Measurements from ENCODE around the gene PODXL. TPM values are rescaled to one million over a fixed set of nuclear protein-coding genes. Genes with fewer than 3 reads are reported as not detected.

The PODXL gene
- total RNA-seq, result 415 and 461 TPM in 2 replicates

DNA sequence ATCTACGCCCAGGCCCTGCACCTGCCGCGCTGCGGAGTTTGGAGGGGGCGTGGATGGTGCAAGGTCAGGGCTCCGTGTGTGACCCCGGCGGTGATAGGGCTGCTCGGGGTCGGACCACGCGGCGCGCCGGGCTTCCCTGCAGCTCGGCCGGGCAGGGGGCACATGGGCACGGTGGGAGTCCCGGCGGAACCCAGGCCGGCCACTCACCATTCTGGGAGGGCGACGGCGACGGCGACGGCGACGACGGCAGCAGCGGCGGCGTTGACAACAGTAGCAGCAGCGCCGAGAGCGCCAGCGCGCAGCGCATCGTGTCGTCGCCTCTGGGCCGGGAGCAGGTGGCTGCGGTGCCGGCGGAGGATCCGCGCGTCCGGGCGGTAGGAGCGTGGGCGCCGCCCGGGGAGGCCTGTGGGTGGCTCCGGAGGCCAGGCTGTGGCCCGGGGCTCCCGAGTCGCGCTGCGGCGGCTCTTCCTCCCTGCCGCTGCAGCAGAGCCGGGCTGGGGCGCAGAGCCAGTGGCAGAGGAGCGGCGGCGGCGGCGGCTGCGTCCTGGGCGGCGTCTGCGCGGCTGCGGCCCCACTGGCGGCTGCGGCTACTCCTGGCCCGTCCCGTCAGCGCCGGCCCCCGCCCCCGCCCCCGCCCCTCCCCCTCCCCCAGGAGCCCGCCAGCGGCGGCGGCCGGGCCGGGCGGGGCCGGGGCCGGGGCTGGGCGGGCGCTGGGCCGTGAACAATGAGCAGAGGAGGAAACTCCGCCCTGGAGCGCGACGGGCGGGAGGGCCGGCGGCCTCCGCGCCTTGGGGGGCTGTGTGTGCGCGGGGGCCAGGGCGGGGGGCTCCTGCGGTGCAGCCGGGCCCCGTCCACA lies at the start of gene PODXL:
PODXL (minus strand) TSS at position 576 of the 856 bp plus-strand sequence; CDS start at position 307, 269 bp downstream.

Other genes starting within 250 kb of the PODXL start
- 12.6 and 15.7 TPM in 2 replicates for gene MKLN1, start 228.8 kb downstream of the PODXL start, total RNA-seq